MCF 10A (cell line): ENCODE results near the gene WDPCP. TPM values are rescaled to one million over a fixed set of nuclear protein-coding genes. Genes with fewer than 3 reads are reported as not detected.

Experiments
- BruUV-seq: library from RNA; stranded (reverse); fragments of 400-500 nt; replicated peaks from 2 replicates; lab custom pipeline; 2021; lab: Mats Ljungman, UMichigan
- CTCF ChIA-PET: fragments of 300-600 bp; sonication (Branson Sonifier 250); formaldehyde crosslinking; extraction: SDS; loops from one replicate; lab custom pipeline; 2021; ENCODE audit warnings: antibody characterized with exemption, inconsistent platforms; lab: Yijun Ruan, JAX
- POLR2A ChIA-PET: fragments of 300-600, 350-650 bp; sonication (Branson Sonifier 250); formaldehyde crosslinking; extraction: SDS; loops from one replicate; lab custom pipeline; 2020; ENCODE audit warnings: antibody characterized with exemption, inconsistent platforms; lab: Yijun Ruan, JAX
- DNase-seq: peaks from one replicate; pipeline ENCODE4 v3.0.0-alpha.2; 2018; ENCODE audit not compliant: unreplicated experiment
- H3K27ac Mint-ChIP-seq: one replicate; pipeline ENCODE4 v1.8.0; 2022; ENCODE audit warnings: mild to moderate bottlenecking, low read depth, mixed read lengths; ENCODE audit not compliant: unreplicated experiment
- H3K27me3 Mint-ChIP-seq: one replicate; pipeline ENCODE4 v1.8.0; 2022; ENCODE audit warnings: mixed read lengths; ENCODE audit not compliant: insufficient read depth, unreplicated experiment
- H3K36me3 Mint-ChIP-seq: one replicate; pipeline ENCODE4 v1.8.0; 2022; ENCODE audit warnings: mild to moderate bottlenecking, moderate library complexity, mixed read lengths; ENCODE audit not compliant: insufficient read depth, unreplicated experiment
- H3K4me1 Mint-ChIP-seq: one replicate; pipeline ENCODE4 v1.8.0; 2022; ENCODE audit warnings: mixed read lengths; ENCODE audit not compliant: insufficient read depth, unreplicated experiment
- H3K4me3 Mint-ChIP-seq: one replicate; pipeline ENCODE4 v1.8.0; 2022; ENCODE audit warnings: mild to moderate bottlenecking, moderate library complexity, mixed read lengths; ENCODE audit not compliant: unreplicated experiment
- H3K9me3 Mint-ChIP-seq: one replicate; pipeline ENCODE4 v1.8.0; 2022; ENCODE audit warnings: mixed read lengths; ENCODE audit not compliant: unreplicated experiment
- intact Hi-C: fragments of 100-400 bp; cut with micrococcal nuclease; formaldehyde crosslinking; loops from 2 replicates; pipeline ENCODE4 v1.14.1; 2022
- total RNA-seq: library from RNA; stranded (reverse); gene quantifications from 2 replicates; pipeline ENCODE4 v1.2.3, GENCODE V29; 2022
- TF ChIP-seq, protein P1 (sequence below): fragments of 200-600 bp; IDR thresholded peaks from one replicate; pipeline ENCODE4 v1.8.0; 2022; ENCODE audit warnings: antibody characterized with exemption, mild to moderate bottlenecking; ENCODE audit not compliant: unreplicated experiment

The WDPCP gene
- total RNA-seq, 1 experiment from 2014 or later, result 6.9 TPM

GRCh38 chr2:63619328-63619727, 31.1 kb upstream of the WDPCP start:
- DNase-seq, result no peak
- Mint-ChIP-seq H3K4me3 (no peak overlapping the region), H3K27me3 (no peaks in the 10 kb centered on the region), H3K36me3 (peaks cover 6% of the 10 kb centered on the region), H3K9me3 (no peaks in the 10 kb centered on the region), H3K27ac (no peak overlapping the region), H3K4me1 (peaks cover 10% of the 10 kb centered on the region)
- POLR2A ChIA-PET, result interaction anchor here (0.5 kb wide), 1 partner anchor 11 kb away, joined by 3 read pairs; no protein-coding TSS in a partner anchor
- intact Hi-C loops, result no loop called here
- TF ChIP-seq, protein P1, sequence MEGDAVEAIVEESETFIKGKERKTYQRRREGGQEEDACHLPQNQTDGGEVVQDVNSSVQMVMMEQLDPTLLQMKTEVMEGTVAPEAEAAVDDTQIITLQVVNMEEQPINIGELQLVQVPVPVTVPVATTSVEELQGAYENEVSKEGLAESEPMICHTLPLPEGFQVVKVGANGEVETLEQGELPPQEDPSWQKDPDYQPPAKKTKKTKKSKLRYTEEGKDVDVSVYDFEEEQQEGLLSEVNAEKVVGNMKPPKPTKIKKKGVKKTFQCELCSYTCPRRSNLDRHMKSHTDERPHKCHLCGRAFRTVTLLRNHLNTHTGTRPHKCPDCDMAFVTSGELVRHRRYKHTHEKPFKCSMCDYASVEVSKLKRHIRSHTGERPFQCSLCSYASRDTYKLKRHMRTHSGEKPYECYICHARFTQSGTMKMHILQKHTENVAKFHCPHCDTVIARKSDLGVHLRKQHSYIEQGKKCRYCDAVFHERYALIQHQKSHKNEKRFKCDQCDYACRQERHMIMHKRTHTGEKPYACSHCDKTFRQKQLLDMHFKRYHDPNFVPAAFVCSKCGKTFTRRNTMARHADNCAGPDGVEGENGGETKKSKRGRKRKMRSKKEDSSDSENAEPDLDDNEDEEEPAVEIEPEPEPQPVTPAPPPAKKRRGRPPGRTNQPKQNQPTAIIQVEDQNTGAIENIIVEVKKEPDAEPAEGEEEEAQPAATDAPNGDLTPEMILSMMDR, result no peak
- BruUV-seq, result no TSS peak
- CTCF ChIA-PET, result no interaction called here

- Mint-ChIP-seq H3K9me3 (no peaks in the 10 kb centered on the region), H3K4me1 (peaks cover 14% of the 10 kb centered on the region), H3K4me3 (no peak overlapping the region), H3K36me3 (peaks cover 6% of the 10 kb centered on the region), H3K27me3 (no peaks in the 10 kb centered on the region), H3K27ac (no peak overlapping the region)
- ChIA-PET POLR2A (interaction anchor here (0.9 to 1.4 kb wide), 2 partner anchors 15 to 29 kb away, joined by 3 to 7 read pairs; partner anchors contain the start of genes MDH1 and WDPCP), CTCF (no interaction called here)
- intact Hi-C loops, result no loop called here
- DNase-seq, result no peak
- TF ChIP-seq, protein P1, result no peak
- BruUV-seq, result no TSS peak
Observed at GRCh38 chr2:63617366-63617765, 29.1 kb upstream of the WDPCP start.

GRCh38 chr2:63614983-63615945, 27.0 kb upstream of the WDPCP start:
- CTCF ChIA-PET, result interaction anchor here (0.5 to 1.0 kb wide), 2 partner anchors 246 to 714 kb away, joined by 3 to 4 read pairs; no protein-coding TSS in a partner anchor
- no peaks in the 10 kb centered on the region for H3K9me3 Mint-ChIP-seq
- TF ChIP-seq, protein P1, result no peak
- POLR2A ChIA-PET, result interaction anchor here (0.7 to 1.6 kb wide), 9 partner anchors 8 to 227 kb away, joined by 3 to 14 read pairs (median 4); partner anchors contain the start of genes MDH1, UGP2 and WDPCP
- H3K27me3 Mint-ChIP-seq, result no peaks in the 10 kb centered on the region
- DNase-seq, result peak; percentile 40
- intact Hi-C loops, result no loop called here
- H3K36me3 Mint-ChIP-seq, result peaks cover 6% of the 10 kb centered on the region
- peak overlapping the region; percentile 90 for H3K27ac Mint-ChIP-seq
- BruUV-seq, result no TSS peak
- H3K4me3 Mint-ChIP-seq, result peak overlapping the region; percentile 55
- H3K4me1 Mint-ChIP-seq, result peaks cover 14% of the 10 kb centered on the region

GRCh38 chr2:63614448-63614968, 26.2 kb upstream of the WDPCP start:
- Mint-ChIP-seq H3K4me3 (peak overlapping the region; percentile 55), H3K27ac (peak overlapping the region; percentile 90), H3K27me3 (no peaks in the 10 kb centered on the region), H3K4me1 (peaks cover 14% of the 10 kb centered on the region), H3K9me3 (no peaks in the 10 kb centered on the region), H3K36me3 (peaks cover 6% of the 10 kb centered on the region)
- ChIA-PET CTCF (no interaction called here), POLR2A (interaction anchor here (0.7 to 1.6 kb wide), 8 partner anchors 9 to 227 kb away, joined by 3 to 14 read pairs (median 4); partner anchors contain the start of genes MDH1, UGP2 and WDPCP)
- TSS peak; percentile 22 for BruUV-seq
- TF ChIP-seq, protein P1, result no peak
- intact Hi-C loops, result no loop called here
- DNase-seq, result peak; percentile 4
